ENCODE measurements around the gene MGST2. TPM values are rescaled to one million over a fixed set of nuclear protein-coding genes. Genes with fewer than 3 reads are reported as not detected.

MGST2 gene
- total RNA-seq, 1 donor from 2014 or later = 27.0 TPM

DNA sequence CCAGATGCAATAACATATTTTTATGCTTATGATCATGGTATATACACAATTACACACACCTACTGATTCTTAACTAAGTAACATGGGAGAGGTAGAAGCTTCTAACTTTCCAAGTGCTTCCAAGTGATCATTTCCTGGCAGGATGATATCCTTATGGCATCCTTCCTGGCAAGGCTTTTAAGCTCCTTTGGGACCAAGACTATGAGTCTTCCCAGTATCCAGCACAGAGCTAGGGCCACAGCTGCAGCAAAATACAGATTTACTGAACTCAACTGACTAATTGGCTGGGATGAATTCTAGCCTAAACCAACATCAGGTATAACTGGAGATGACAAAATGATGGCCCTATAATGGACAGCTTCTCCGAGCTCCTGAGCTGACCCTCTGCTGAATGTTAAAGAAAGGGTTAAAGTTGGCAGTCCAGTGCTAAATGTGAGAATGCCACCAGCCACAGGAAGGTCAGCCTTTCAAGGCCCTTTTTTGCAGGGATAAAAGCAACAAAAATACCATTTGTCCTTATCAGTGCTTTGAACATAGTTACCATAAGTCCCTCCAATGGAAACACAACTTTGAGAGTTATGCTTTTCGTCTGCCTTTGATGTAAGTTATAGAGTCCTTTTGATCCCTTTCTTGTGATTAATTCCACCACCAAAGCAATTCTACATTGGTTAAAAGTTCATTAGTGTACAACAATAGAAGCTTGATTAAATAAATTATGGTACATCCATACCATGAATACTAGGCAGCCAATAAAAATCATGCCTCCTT is 73.4 kb downstream of the MGST2 start:
- no peak for DNase-seq (ENCODE audit: low read depth)

DNA sequence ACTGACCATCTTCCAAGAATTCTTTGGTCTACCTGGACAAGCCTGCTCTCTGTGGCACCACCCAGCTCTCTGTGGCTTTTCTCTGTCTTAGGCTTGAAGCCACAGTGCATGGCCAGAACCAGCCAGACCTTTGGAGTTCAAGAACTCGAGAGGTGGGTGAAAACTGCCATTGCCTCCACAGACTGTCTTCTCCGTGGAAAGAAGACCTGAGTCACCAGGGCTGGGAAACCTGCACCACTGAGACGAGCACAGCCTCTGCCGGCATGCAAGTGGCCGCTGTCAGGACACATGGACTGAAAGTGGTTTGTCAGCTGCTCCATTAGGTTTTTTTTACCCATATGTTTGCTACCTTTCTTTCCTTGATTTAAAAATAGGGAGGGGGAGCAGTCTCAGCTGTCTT is 74.5 kb downstream of the MGST2 start:
- no peak for DNase-seq (ENCODE audit: low read depth)

DNA sequence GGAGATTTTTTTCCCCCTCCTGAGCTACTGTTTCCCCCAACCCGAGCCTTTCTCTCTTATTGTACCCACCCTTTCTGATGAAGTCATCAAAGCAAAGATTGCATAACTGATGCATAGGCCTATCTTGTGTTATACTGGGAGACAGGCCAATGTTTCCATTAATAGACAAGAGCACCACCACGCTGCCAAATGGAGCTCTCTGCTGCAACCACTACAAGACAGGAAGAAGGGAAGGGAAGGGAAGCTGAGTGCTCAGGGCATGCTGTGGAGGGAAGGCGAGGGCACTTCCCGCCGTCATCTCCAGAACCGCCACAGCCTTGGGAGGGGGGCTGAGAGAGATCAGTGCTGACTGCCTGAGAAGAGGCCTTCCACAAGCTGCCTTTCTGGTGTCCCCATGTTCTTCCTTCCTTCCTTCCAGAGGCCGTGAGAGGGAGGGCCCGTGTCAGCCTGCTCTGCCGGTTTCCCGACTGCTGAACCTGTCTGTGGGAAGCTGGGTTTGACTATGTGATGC is 75.0 kb downstream of the MGST2 start:
- peak; percentile 51 for DNase-seq (ENCODE audit: low read depth)

DNA sequence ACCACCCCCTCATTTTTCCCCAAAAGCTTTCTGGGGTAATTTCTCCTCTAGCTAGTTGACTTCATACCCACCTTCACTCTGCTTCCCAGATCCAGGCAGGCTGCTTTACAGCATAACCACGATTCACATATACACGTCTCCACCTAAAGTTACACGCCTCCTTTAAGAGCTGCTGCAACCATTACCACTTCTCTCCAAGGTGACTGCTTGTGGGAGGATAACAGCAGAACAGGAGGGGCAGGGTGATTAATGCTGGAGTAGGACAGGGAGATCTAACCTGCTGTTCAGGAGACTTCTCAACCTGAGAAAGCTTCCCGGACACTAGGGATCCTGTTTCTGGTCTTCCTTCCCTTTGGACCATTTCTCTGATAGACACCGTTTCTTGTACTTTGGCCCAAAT is 77.4 kb downstream of the MGST2 start:
- DNase-seq (ENCODE audit: low read depth) = no peak

DNA sequence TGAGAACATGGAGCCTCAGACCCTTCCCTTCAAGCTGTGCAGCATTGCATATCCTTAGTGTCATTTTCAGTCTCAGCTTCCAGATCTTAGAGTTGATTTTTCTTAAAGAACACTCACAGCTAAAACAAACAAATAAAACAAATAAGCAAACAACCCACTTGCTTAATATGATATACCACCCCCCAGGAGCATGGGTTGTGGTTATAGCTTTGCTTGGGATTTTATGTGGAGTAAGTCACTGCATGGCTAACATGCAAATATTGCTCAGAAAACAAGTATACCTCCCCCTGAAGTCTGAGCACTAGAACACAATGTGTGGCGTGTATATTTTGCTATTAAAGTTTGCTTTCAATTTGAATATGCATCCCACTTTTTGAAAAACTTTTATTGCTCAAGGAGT is 78.6 kb downstream of the MGST2 start:
- no peak for DNase-seq (ENCODE audit: low read depth)

DNA sequence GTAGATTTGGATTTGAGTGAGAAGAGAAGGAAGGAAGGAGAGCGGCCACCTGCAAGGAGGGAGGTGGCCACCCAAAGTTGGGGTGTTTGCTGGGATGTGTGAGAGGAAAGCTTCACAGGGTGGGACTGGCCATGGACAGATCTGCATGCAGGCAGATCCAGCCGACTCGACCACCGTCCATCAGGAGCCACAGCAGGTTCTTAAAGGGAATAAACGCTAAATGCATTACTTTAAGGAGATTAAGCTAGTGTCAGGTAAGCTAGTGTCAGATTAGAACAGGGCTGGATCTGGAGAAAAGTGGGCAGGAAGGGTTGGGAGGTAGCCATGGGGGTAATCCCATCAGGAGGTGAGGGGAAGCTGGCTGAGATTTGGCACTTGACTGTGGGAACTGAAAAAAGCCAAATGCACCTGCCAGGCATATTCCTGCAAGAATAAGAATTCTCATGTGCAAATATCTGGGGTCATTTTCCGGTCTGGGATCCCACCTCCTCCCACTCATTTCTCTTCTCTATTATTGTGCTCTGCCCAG is 79.6 kb downstream of the MGST2 start:
- no peak for DNase-seq (ENCODE audit: low read depth)

DNA sequence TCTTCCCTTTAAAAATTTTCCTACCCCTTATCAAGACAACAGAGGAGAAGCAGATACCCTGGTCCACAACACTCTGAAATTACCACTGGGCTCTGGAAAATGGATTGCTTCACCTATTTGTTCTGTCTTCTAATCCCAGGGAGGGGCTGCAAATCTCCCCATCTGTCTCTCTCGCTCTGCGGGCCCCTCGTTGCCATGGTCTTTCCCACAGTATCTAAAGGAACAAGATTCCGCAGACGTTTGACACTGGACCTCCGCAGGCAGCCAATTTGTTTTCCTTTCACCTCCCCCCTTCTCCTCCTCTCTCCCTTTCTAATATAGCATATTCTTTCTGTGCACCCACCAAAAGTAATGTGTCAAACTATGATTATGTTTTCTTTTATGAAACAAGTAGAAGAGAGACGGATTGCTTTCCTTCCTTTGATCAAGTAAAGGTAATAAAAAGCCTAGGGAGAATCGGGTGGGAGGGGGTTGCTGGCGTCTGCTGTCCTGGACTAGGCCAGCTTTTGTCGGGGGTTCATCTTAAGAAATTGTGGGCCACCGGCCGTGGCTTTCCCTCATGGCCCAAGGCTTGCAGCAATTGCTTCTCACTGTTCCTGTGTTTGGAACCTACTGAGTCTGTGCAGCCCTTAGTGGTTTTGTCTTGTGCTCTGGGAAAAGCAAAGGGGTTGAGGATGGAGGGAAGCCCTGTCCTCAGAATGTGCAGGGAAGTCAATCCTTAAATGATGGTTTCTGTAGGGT is 81.0 kb downstream of the MGST2 start:
- DNase-seq (ENCODE audit: low read depth) = no peak

DNA sequence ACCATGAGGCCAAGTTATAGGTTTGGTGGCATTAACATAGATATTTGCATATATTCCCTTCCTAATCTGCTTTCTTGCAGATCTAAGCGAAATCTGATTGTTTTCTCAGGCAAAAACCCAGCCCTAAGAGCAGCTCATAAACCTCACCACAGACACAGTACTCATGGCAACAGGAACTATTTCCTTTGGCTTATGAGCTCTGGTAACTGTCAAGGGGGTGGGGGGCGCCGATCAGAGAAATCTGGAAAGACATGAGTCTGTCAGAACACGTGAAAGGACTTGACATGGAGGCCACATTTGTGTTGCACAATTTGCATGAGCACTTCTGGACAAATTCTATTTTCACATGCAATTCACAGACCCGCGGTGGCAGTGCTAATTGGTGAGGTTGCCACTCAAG is 83.7 kb downstream of the MGST2 start:
- DNase-seq (ENCODE audit: low read depth) = no peak

DNA sequence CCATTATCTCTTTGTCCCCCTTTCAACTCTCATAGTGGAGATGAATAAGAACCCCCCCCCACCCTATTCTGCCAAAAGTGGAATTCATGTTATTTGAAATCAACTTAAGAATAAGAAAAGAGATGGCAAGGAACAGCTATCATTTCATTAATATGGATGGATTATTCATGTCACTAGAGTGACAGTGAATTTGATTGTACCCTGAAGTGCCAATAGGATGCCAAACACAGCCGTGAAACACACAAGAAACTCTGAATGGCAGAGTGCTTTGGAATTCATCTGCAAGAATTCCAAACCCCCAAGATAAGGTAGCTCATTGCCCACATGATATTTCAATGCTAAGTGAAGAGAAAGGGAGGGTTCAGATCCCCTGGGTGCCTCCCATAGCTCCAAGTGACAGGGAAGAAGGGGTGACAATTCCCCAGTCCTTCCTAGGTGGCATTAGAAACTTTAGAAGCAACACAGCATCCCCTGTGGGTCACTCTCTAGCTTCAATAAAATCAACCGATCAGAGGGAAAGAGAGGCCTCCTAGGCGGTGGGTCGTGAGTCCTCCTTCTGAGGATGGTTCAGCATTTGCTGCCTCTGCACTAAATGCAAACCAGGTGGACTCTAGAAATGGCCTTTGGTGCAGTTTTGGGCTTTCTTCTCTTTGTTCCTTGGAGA is 84.3 kb downstream of the MGST2 start:
- DNase-seq (ENCODE audit: low read depth) = no peak

DNA sequence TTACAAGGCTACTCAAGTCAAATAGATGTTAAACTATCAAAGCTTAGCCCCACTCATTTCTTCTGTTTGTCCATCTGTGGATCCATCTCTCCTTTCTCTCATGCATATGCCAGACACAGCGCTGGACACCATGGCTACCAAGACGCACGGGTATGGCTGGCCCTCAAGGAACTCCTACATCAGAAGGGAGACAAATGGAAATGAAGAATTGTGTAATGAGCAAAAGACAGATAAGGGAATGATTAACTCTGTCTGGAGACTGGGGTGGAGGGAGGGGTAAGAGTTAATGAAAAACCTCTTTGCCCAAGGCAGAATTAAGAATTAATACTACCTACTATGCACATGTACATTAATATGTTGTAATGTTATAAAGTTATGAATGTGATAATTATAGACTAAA is 88.1 kb downstream of the MGST2 start:
- DNase-seq (ENCODE audit: low read depth) = peak; percentile 66

Other genes starting within 250 kb of the MGST2 start
- gene RAB33B, start 211.7 kb upstream of the MGST2 start, total RNA-seq = 15.1 and 17.9 TPM in 2 replicates
- 37.7 and 38.0 TPM in 2 replicates for gene SETD7, start 109.6 kb upstream of the MGST2 start, total RNA-seq